Suprapubic skin (tissue), 4 donors: ENCODE results near the gene TMEM178B.

ENCODE experiments used
- CTCF ChIP-seq, 2 donors: fragments of 200-600 bp in 1 of 2; fragments of 450-650 bp in 1 of 2; sonication (generic) in 1 of 2; IDR thresholded peaks; one replicate each; pipeline ENCODE4 v1.5.1; 2016 to 2019; ENCODE audit warnings: antibody characterized with exemption in 2 of 2, mild to moderate bottlenecking in 1 of 2, moderate library complexity in 1 of 2
- EP300 ChIP-seq: sonication (generic); formaldehyde crosslinking; IDR thresholded peaks from one replicate; pipeline ENCODE4 v1.6.1; 2017; ENCODE audit warnings: antibody characterized with exemption
- POLR2A ChIP-seq, 2 donors: fragments of 450-650 bp; IDR thresholded peaks; one replicate each; pipeline ENCODE4 v1.6.1; 2017; ENCODE audit warnings: antibody characterized with exemption in 2 of 2, mild to moderate bottlenecking in 2 of 2, moderate library complexity in 2 of 2
- POLR2AphosphoS5 ChIP-seq, 3 donors: sonication (generic); formaldehyde crosslinking; IDR thresholded peaks; one replicate each; pipeline ENCODE4 v1.6.1; 2017; ENCODE audit warnings: antibody characterized with exemption in 3 of 3

GRCh38 chr7:141097430-141097829 lies 23.6 kb downstream of the TMEM178B start:
- TF ChIP-seq CTCF (IDR thresholded peaks at IDR 0.05) (no peak), POLR2AphosphoS5 (IDR thresholded peaks at IDR 0.05) (no peak), POLR2A (IDR thresholded peaks at IDR 0.05) (no peak), EP300 (no peak)
